ENCODE results near the gene CDY1.
"Not testable (repeated sequence)": the region's sequence is repeated elsewhere in the genome, so short reads cannot be mapped to it uniquely, and the experiment has no call there.

DNA sequence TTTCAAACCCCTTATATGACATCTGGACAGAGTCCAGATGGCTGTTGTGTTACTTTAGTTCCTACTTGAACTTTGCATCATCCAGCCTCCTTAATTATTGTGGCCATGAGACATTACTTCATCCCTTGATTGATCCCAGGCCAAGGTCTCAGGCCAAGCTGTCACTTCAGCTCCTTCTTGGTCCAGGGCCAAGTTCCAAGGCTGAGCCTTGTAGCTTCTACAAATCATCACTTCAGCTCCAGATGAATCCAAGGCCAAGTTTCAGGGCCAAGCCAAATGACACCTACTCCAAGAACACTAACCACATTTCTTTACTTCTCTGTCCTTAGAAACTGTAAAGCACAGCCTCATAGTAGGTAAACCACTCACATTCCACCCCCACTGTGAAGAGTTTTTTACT is 1.7 kb upstream of the CDY1 start:
- TF ChIP-seq EZH2 (IDR thresholded peaks at IDR 0.05); POLR2A (IDR thresholded peaks at IDR 0.05; ENCODE audit: borderline replicate concordance, extremely low read depth, insufficient read depth, insufficient read length); CEBPB (IDR thresholded peaks at IDR 0.05; ENCODE audit: low read depth); SP1 (IDR thresholded peaks at IDR 0.05; ENCODE audit: low read depth); POLR2AphosphoS5 (IDR thresholded peaks at IDR 0.05; ENCODE audit: low read depth, low read length); TCF7L2 (IDR thresholded peaks at IDR 0.05; ENCODE audit: borderline replicate concordance, extremely low read depth, insufficient read depth, insufficient read length): not testable (repeated sequence)
- TF ChIP-seq, protein P1, sequence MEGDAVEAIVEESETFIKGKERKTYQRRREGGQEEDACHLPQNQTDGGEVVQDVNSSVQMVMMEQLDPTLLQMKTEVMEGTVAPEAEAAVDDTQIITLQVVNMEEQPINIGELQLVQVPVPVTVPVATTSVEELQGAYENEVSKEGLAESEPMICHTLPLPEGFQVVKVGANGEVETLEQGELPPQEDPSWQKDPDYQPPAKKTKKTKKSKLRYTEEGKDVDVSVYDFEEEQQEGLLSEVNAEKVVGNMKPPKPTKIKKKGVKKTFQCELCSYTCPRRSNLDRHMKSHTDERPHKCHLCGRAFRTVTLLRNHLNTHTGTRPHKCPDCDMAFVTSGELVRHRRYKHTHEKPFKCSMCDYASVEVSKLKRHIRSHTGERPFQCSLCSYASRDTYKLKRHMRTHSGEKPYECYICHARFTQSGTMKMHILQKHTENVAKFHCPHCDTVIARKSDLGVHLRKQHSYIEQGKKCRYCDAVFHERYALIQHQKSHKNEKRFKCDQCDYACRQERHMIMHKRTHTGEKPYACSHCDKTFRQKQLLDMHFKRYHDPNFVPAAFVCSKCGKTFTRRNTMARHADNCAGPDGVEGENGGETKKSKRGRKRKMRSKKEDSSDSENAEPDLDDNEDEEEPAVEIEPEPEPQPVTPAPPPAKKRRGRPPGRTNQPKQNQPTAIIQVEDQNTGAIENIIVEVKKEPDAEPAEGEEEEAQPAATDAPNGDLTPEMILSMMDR (IDR thresholded peaks at IDR 0.05 in 2 of 3, conservative IDR thresholded peaks at IDR 0.05 in 1 of 3; ENCODE audit: borderline replicate concordance in 1 of 3, insufficient read depth in 1 of 3, low read depth in 2 of 3, low read length in 2 of 3): not testable (repeated sequence)

Data from HCT116 (cell line).